Measurements from ENCODE around the gene VPS11. TPM values are rescaled to one million over a fixed set of nuclear protein-coding genes. Genes with fewer than 3 reads are reported as not detected.

Gene VPS11
- total and polyA plus RNA-seq, 10 of the 15 experiments (the other 5 are each of a cell fraction or from before 2014, with no cell fraction given), result 15.8 to 26.4 (median 24.5) TPM

DNA sequence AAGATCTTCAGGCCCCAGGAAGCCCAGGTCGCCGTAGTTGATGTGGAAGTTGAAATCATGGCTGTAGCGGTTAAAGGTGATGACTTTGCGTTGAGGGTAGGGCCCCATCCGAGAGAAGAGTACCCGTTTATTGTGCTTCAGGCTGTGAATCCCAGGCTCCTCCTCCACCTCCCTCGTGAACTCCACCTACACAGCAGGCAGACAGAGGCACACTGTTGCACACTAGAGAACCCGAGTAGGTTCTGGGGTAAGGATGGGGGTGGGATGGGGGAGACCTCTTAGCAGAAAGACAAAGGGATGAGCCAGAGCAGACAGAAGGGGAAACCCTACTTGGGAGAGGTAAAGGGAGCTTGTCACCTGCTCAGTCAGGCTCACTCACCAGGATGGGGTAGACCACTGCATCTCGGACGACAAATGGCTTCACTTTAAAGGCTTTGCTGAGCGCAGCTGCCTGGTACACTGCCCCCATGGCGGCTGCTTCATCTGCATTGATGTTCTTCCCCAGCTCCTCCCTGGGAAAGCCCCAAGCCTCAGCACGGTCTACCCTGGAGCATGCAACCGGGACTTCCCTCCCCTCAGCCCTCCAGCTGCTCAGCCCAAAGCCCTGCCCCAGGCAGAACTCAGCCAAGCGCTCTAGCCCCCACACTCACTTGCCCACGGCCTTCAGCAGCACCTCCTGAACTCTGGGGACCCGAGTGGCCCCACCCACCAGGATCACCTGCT is 16.0 kb upstream of the VPS11 start (continued):
- no peak for TF ChIP-seq MEF2B (IDR thresholded peaks at IDR 0.05; ENCODE audit: partially characterized antibody, poor library complexity, severe bottlenecking)
- 0 out of 2 replicates have a peak, but pooled peaks have one; percentile 37 for TF ChIP-seq RB1 (IDR thresholded peaks at IDR 0.05; ENCODE audit: borderline replicate concordance)
- peak; percentile 76; the same call in 1 of the 2 replicates for TF ChIP-seq HDGF (IDR thresholded peaks at IDR 0.05)
- no peak for TF ChIP-seq RFX5 (IDR thresholded peaks at IDR 0.05; ENCODE audit: low read depth, low read length)
- peak; percentile 57; the same call in 1 of the 2 replicates for TF ChIP-seq PAX5 (IDR thresholded peaks at IDR 0.05; ENCODE audit: borderline replicate concordance, low read depth, low read length)

DNA sequence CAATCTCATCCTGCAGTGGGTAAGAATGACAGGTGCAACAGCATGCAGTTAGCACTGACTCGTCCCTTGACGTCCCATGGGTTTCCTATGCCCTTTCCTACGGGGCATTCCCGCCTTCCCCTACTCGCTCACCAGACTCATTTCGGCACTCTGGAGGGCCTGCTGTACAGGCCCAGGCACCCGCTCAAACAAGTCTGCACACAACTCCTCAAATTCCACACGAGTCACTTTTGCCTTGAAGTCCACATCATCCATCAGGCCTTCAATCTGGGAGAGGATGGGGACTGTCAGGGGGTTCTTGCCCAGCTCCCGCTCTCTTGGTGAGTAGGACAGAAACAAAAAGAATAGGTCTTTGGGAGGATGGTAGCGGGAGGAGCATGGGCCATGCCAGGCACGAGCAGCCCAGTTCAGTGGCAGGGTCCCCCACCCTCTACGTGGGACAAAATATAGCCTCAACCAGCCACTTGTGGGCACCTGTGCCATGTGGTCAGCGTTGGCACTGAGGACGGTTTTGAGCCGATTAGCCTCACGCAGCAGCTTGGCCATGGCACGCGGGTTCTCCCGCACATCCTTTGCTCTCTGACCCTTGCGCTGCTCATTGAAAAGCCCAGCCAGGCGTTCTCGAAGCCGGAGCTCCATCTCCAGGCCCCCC is 15.3 kb upstream of the VPS11 start:
- peak overlapping the region; percentile 61 for H3K4me2 ChIP-seq (ENCODE audit: control insufficient read depth, insufficient read depth)
- H3K9me3 ChIP-seq (replicated peaks; ENCODE audit: control insufficient read depth, insufficient read depth, low read length), result no peaks in the 10 kb centered on the region
- H2AFZ ChIP-seq (ENCODE audit: control insufficient read depth, low read depth, low read length), result peak overlapping the region; percentile 9; the same call in 1 of the 2 replicates
- CTCF ChIA-PET, result interaction anchor here (0.9 to 1.9 kb wide), 5 partner anchors 15 to 41 kb away, joined by 3 to 6 read pairs (median 4); partner anchors contain the start of genes RPS25, SLC37A4, TRAPPC4 and VPS11
- SMC1A ChIA-PET (ENCODE audit: uncharacterized antibody, unreplicated experiment), result interaction anchor here (0.6 to 1.6 kb wide), 4 partner anchors 9 to 263 kb away, joined by 3 to 6 read pairs (median 4); partner anchors contain the start of gene VPS11
- in situ Hi-C loops (cut with MboI) (no loop called here), intact Hi-C loops (cut with micrococcal nuclease; ENCODE audit: unreplicated experiment) (no loop called here)
- POLR2A ChIA-PET, result interaction anchor here (0.6 to 2.3 kb wide), 10 partner anchors 9 to 57 kb away, joined by 3 to 14 read pairs (median 6); partner anchors contain the start of genes HMBS, RPS25, TRAPPC4 and VPS11
- ATAC-seq (no peak), FAIRE-seq (no peak), DNase-seq (ENCODE audit: low read depth, low spot score) (no peak)
- peak overlapping the region; percentile 43; the same call in 1 of the 2 replicates for H3K4me3 ChIP-seq
- H3K79me2 ChIP-seq (ENCODE audit: control insufficient read depth, insufficient read depth, low read length), result peaks cover 37% of the 10 kb centered on the region
- peaks cover 39% of the 10 kb centered on the region in 2 experiments for H3K36me3 ChIP-seq (ENCODE audit: control insufficient read depth in 2 of 2, insufficient read depth in 2 of 2, low read length in 1 of 2)
- RAD21 ChIA-PET (ENCODE audit: unreplicated experiment), result interaction anchor here (0.8 to 2.8 kb wide), 5 partner anchors 14 to 269 kb away, joined by 3 to 20 read pairs (median 4); partner anchors contain the start of genes HMBS and VPS11
- peaks cover 33% of the 10 kb centered on the region for H3K4me1 ChIP-seq (ENCODE audit: control insufficient read depth, insufficient read depth, low read length)
- peak overlapping the region; percentile 71 for H3K27ac ChIP-seq (ENCODE audit: control insufficient read depth, insufficient read depth)
- H3K9ac ChIP-seq (ENCODE audit: control insufficient read depth, insufficient read depth, low read length), result peak overlapping the region; percentile 24; the same call in 1 of the 2 replicates
- H3K27me3 ChIP-seq (replicated peaks in 1 of 2; ENCODE audit: control insufficient read depth in 2 of 2, insufficient read depth in 2 of 2, low read length in 1 of 2), result no peaks in the 10 kb centered on the region
- H4K20me1 ChIP-seq (ENCODE audit: control insufficient read depth, insufficient read depth), result no peaks in the 10 kb centered on the region
- no TSS peak for BruUV-seq (replicated peaks)
- WGBS (ENCODE audit: insufficient coverage, insufficient replicate concordance, low lambda C conversion rate, missing lambda C conversion rate), result 64% methylated on average over 23 of the region's 23 CpGs
- no peak for TF ChIP-seq PML (IDR thresholded peaks at IDR 0.05; ENCODE audit: low read length)
- TF ChIP-seq DPF2 (IDR thresholded peaks at IDR 0.05), result peak; percentile 11; the same call in 1 of the 2 replicates
- 0 out of 4 replicates have a peak, but pooled peaks of 1 of the 2 experiments have one; percentile 20 for TF ChIP-seq IKZF2 (IDR thresholded peaks at IDR 0.05)
- TF ChIP-seq SIN3A (IDR thresholded peaks at IDR 0.05; ENCODE audit: low read depth, low read length), result no peak
- TF ChIP-seq RELA (IDR thresholded peaks at IDR 0.05; ENCODE audit: borderline replicate concordance, partially characterized antibody), result peak; percentile 2
- no peak for TF ChIP-seq JUND (IDR thresholded peaks at IDR 0.05; ENCODE audit: low read depth, low read length)
- TF ChIP-seq, protein P1, sequence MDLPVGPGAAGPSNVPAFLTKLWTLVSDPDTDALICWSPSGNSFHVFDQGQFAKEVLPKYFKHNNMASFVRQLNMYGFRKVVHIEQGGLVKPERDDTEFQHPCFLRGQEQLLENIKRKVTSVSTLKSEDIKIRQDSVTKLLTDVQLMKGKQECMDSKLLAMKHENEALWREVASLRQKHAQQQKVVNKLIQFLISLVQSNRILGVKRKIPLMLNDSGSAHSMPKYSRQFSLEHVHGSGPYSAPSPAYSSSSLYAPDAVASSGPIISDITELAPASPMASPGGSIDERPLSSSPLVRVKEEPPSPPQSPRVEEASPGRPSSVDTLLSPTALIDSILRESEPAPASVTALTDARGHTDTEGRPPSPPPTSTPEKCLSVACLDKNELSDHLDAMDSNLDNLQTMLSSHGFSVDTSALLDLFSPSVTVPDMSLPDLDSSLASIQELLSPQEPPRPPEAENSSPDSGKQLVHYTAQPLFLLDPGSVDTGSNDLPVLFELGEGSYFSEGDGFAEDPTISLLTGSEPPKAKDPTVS (IDR thresholded peaks at IDR 0.05; ENCODE audit: low read depth, low read length), result no peak
- TF ChIP-seq, protein P2, sequence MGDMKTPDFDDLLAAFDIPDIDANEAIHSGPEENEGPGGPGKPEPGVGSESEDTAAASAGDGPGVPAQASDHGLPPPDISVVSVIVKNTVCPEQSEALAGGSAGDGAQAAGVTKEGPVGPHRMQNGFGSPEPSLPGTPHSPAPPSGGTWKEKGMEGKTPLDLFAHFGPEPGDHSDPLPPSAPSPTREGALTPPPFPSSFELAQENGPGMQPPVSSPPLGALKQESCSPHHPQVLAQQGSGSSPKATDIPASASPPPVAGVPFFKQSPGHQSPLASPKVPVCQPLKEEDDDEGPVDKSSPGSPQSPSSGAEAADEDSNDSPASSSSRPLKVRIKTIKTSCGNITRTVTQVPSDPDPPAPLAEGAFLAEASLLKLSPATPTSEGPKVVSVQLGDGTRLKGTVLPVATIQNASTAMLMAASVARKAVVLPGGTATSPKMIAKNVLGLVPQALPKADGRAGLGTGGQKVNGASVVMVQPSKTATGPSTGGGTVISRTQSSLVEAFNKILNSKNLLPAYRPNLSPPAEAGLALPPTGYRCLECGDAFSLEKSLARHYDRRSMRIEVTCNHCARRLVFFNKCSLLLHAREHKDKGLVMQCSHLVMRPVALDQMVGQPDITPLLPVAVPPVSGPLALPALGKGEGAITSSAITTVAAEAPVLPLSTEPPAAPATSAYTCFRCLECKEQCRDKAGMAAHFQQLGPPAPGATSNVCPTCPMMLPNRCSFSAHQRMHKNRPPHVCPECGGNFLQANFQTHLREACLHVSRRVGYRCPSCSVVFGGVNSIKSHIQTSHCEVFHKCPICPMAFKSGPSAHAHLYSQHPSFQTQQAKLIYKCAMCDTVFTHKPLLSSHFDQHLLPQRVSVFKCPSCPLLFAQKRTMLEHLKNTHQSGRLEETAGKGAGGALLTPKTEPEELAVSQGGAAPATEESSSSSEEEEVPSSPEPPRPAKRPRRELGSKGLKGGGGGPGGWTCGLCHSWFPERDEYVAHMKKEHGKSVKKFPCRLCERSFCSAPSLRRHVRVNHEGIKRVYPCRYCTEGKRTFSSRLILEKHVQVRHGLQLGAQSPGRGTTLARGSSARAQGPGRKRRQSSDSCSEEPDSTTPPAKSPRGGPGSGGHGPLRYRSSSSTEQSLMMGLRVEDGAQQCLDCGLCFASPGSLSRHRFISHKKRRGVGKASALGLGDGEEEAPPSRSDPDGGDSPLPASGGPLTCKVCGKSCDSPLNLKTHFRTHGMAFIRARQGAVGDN (IDR thresholded peaks at IDR 0.05), result 0 out of 2 replicates have a peak, but pooled peaks have one; percentile 42
- TF ChIP-seq IKZF1 (conservative IDR thresholded peaks at IDR 0.05), result peak; percentile 47
- no peak for TF ChIP-seq CBX5 (IDR thresholded peaks at IDR 0.05; ENCODE audit: low read depth)
- no peak for TF ChIP-seq SMARCA5 (IDR thresholded peaks at IDR 0.05)

Measured in GM12878 (cell line).